HepG2 (cell line): ENCODE results near the gene OTOP1. TPM values are rescaled to one million over a fixed set of nuclear protein-coding genes. Genes with fewer than 3 reads are reported as not detected.

ENCODE experiments used
- ATM ChIP-seq: fragments of 450-650 bp; IDR thresholded peaks from 2 replicates; pipeline ENCODE4 v1.7.1; 2017; ENCODE audit warnings: mild to moderate bottlenecking, borderline replicate concordance
- BHLHE40 ChIP-seq: IDR thresholded peaks from 2 replicates; pipeline ENCODE4 v1.6.1; 2011; ENCODE audit warnings: low read length, improper control_type of control experiment
- FOXO1 ChIP-seq: sonication (generic); formaldehyde crosslinking; IDR thresholded peaks from 2 replicates; pipeline ENCODE4 v1.4.0; 2020; ENCODE audit warnings: missing genetic modification reagents
- MBD4 ChIP-seq: IDR thresholded peaks from 2 replicates; pipeline ENCODE4 v1.6.1; 2012; ENCODE audit warnings: low read length, inconsistent platforms, borderline replicate concordance
- PAWR ChIP-seq: sonication (generic); formaldehyde crosslinking; IDR thresholded peaks from 2 replicates; pipeline ENCODE4 v1.4.0; 2020; ENCODE audit warnings: missing genetic modification reagents, mild to moderate bottlenecking, borderline replicate concordance
- PITX1 ChIP-seq: sonication (generic); formaldehyde crosslinking; IDR thresholded peaks from 2 replicates; pipeline ENCODE4 v1.5.1; 2020; ENCODE audit warnings: mild to moderate bottlenecking, missing genetic modification reagents
- SNAPC2 ChIP-seq: sonication (generic); formaldehyde crosslinking; IDR thresholded peaks from 2 replicates; pipeline ENCODE4 v1.8.1; 2022; ENCODE audit warnings: mild to moderate bottlenecking, missing genetic modification reagents
- TAF15 ChIP-seq: fragments of 200-400 bp; formaldehyde crosslinking; IDR thresholded peaks from one replicate; pipeline ENCODE4 v1.6.1; 2018; ENCODE audit warnings: mild to moderate bottlenecking, low read depth, low read length; ENCODE audit not compliant: poor library complexity, severe bottlenecking
- USF2 ChIP-seq, 2 experiments: sonication (generic) in 1 of 2; formaldehyde crosslinking in 1 of 2; IDR thresholded peaks; 2 replicates each; pipeline versions ENCODE4 v1.5.1 to v1.6.1; 2011 to 2020; ENCODE audit warnings: borderline replicate concordance in 1 of 2, low read depth in 1 of 2, low read length in 1 of 2, mild to moderate bottlenecking in 1 of 2, missing genetic modification reagents in 1 of 2, moderate library complexity in 1 of 2
- ZBTB38 ChIP-seq: sonication (generic); formaldehyde crosslinking; IDR thresholded peaks from 2 replicates; pipeline ENCODE4 v1.5.1; 2020; ENCODE audit warnings: mild to moderate bottlenecking, missing genetic modification reagents
- ZC3H4 ChIP-seq: sonication (generic); formaldehyde crosslinking; IDR thresholded peaks from 2 replicates; pipeline ENCODE4 v1.4.0; 2020; ENCODE audit warnings: missing genetic modification reagents, borderline replicate concordance
- ZFP1 ChIP-seq: IDR thresholded peaks from 2 replicates; pipeline ENCODE4 v1.6.1; 2016
- ZFP41 ChIP-seq: sonication (generic); formaldehyde crosslinking; IDR thresholded peaks from 2 replicates; pipeline ENCODE4 v1.4.0; 2020; ENCODE audit warnings: mild to moderate bottlenecking, missing genetic modification reagents, borderline replicate concordance
- ZKSCAN1 ChIP-seq: fragments of 150-350 bp; IDR thresholded peaks from 2 replicates; pipeline ENCODE4 v1.6.1; 2014; ENCODE audit warnings: low read length
- ZMYM3 ChIP-seq: sonication (generic); formaldehyde crosslinking; IDR thresholded peaks from 2 replicates; pipeline ENCODE4 v1.5.1; 2020; ENCODE audit warnings: mild to moderate bottlenecking, missing genetic modification reagents
- ZNF383 ChIP-seq: sonication (generic); formaldehyde crosslinking; IDR thresholded peaks from 2 replicates; pipeline ENCODE4 v1.4.0; 2020; ENCODE audit warnings: missing genetic modification reagents, mild to moderate bottlenecking, borderline replicate concordance
- ZNF615 ChIP-seq: sonication (generic); formaldehyde crosslinking; IDR thresholded peaks from 2 replicates; pipeline ENCODE4 v1.5.0; 2020; ENCODE audit warnings: mild to moderate bottlenecking, missing genetic modification reagents, borderline replicate concordance
- ZNF747 ChIP-seq: sonication (generic); formaldehyde crosslinking; IDR thresholded peaks from 2 replicates; pipeline ENCODE4 v1.8.1; 2023; ENCODE audit warnings: missing genetic modification reagents, mild to moderate bottlenecking, borderline replicate concordance
- ZNF781 ChIP-seq: sonication (generic); formaldehyde crosslinking; IDR thresholded peaks from 2 replicates; pipeline ENCODE4 v1.5.1; 2020; ENCODE audit warnings: borderline replicate concordance, mild to moderate bottlenecking, missing genetic modification reagents; ENCODE audit errors: not compliant biosample characterization
- ZNF792 ChIP-seq: IDR thresholded peaks from 2 replicates; pipeline ENCODE4 v1.6.1; 2016
- ZSCAN22 ChIP-seq: sonication (generic); formaldehyde crosslinking; IDR thresholded peaks from 2 replicates; pipeline ENCODE4 v1.4.0; 2020; ENCODE audit warnings: mild to moderate bottlenecking, missing genetic modification reagents
- ZXDC ChIP-seq: sonication (generic); formaldehyde crosslinking; IDR thresholded peaks from 2 replicates; pipeline ENCODE4 v1.5.0; 2020; ENCODE audit warnings: mild to moderate bottlenecking, missing genetic modification reagents
- polyA plus RNA-seq, 8 experiments: library from polyadenylated mRNA; depleted of rRNA in 3 of 8; stranded (reverse) in 7 of 8; unstranded in 1 of 8; fragments of >200 nt; fragmentation: Illumina TruSeq in 4 of 8; extraction: Trizol in 4 of 8; gene quantifications; 2 replicates each; pipeline versions ENCODE4 v1.2.1 to v1.2.3, GENCODE V29; 2011 to 2016; ENCODE audit warnings: low read depth in 4 of 8, missing spikeins in 1 of 8, mixed read lengths in 1 of 8; ENCODE audit not compliant: insufficient read depth in 1 of 8
- total RNA-seq, 5 experiments: library from RNA; depleted of rRNA; stranded (reverse); fragments of >200 nt; fragmentation: Illumina TruSeq; extraction: Trizol; gene quantifications; 2 replicates each; pipeline ENCODE4 v1.2.3, GENCODE V29; 2016; ENCODE audit warnings: low read depth in 1 of 5
- TF ChIP-seq, protein P1 (sequence below): sonication (generic); formaldehyde crosslinking; IDR thresholded peaks from 2 replicates; pipeline ENCODE4 v1.5.1; 2020; ENCODE audit warnings: mild to moderate bottlenecking, missing genetic modification reagents
- TF ChIP-seq, protein P2 (sequence below): IDR thresholded peaks from 2 replicates; pipeline ENCODE4 v1.6.1; 2012; ENCODE audit warnings: inconsistent platforms

OTOP1 gene
- total and polyA plus RNA-seq, 2 of the 13 experiments (the other 11 are each of a cell fraction or from before 2014, with no cell fraction given): not detected

- TF ChIP-seq ZC3H4 (CRISPR knock-in tag) (peak; percentile 37; the same call in 1 of the 2 replicates), FOXO1 (CRISPR knock-in tag) (no peak), ZMYM3 (CRISPR knock-in tag) (peak; percentile 74; the same call in 1 of the 2 replicates), ATM (no peak), ZNF383 (no peak), BHLHE40 (peak; percentile 65; the same call in 1 of the 2 replicates), ZNF781 (CRISPR knock-in tag) (peak; percentile 10), ZNF747 (CRISPR knock-in tag) (no peak), MBD4 (0 out of 2 replicates have a peak, but pooled peaks have one; percentile 7), TAF15 (no peak), ZKSCAN1 (no peak), SNAPC2 (no peak), ZNF615 (CRISPR knock-in tag) (no peak), USF2 (IDR thresholded peaks at IDR 0.05; ENCODE audit: low read depth, low read length) (no peak), USF2 (CRISPR knock-in tag; IDR thresholded peaks at IDR 0.05; ENCODE audit: borderline replicate concordance) (peak; percentile 52; the same call in 1 of the 2 replicates), ZNF792 (CRISPR knock-in tag) (no peak), ZXDC (0 out of 2 replicates have a peak, but pooled peaks have one; percentile 4), ZFP41 (CRISPR knock-in tag) (no peak), ZBTB38 (CRISPR knock-in tag) (no peak), PITX1 (CRISPR knock-in tag) (0 out of 2 replicates have a peak, but pooled peaks have one; percentile 7), PAWR (CRISPR knock-in tag) (no peak), ZSCAN22 (CRISPR knock-in tag) (no peak), ZFP1 (CRISPR knock-in tag) (no peak)
- TF ChIP-seq, protein P1, sequence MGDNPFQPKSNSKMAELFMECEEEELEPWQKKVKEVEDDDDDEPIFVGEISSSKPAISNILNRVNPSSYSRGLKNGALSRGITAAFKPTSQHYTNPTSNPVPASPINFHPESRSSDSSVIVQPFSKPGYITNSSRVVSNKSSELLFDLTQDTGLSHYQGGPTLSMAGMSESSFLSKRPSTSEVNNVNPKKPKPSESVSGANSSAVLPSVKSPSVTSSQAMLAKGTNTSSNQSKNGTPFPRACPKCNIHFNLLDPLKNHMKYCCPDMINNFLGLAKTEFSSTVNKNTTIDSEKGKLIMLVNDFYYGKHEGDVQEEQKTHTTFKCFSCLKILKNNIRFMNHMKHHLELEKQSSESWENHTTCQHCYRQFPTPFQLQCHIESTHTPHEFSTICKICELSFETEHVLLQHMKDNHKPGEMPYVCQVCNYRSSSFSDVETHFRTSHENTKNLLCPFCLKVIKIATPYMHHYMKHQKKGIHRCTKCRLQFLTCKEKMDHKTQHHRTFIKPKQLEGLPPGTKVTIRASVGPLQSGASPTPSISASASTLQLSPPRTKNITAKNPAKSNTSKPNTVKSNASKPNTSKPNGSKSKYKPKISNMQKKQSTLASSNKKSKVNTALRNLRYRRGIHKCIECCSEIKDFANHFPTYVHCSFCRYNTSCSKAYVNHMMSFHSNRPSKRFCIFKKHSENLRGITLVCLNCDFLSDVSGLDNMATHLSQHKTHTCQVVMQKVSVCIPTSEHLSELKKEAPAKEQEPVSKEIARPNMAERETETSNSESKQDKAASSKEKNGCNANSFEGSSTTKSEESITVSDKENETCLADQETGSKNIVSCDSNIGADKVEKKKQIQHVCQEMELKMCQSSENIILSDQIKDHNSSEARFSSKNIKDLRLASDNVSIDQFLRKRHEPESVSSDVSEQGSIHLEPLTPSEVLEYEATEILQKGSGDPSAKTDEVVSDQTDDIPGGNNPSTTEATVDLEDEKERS (CRISPR knock-in tag): peak; percentile 31; the same call in 1 of the 2 replicates
- TF ChIP-seq, protein P2, sequence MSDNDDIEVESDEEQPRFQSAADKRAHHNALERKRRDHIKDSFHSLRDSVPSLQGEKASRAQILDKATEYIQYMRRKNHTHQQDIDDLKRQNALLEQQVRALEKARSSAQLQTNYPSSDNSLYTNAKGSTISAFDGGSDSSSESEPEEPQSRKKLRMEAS: peak; percentile 23; the same call in 1 of the 2 replicates
Observed at GRCh38 chr4:4248885-4249203, 22.1 kb upstream of the OTOP1 start (continued).
